Mesothelial cell of epicardium (in vitro differentiated cells): Measurements from ENCODE around the gene CDHR5. TPM values are rescaled to one million over a fixed set of nuclear protein-coding genes. Genes with fewer than 3 reads are reported as not detected.
A peak's percentile ranks its signal among the peaks of the same experiment; 100 is the strongest.

Experiments
- DNase-seq, 2 experiments: peaks; one replicate each; pipeline ENCODE4 v3.0.0; 2021; ENCODE audit warnings: low spot score in 2 of 2; ENCODE audit not compliant: unreplicated experiment in 2 of 2
- H3K27ac Mint-ChIP-seq: 2 replicates; pipeline ENCODE4 v1.8.0; 2021; ENCODE audit warnings: mixed read lengths
- H3K27me3 Mint-ChIP-seq: 2 replicates; pipeline ENCODE4 v1.8.0; 2021; ENCODE audit warnings: low read depth, mixed read lengths
- H3K36me3 Mint-ChIP-seq: 2 replicates; pipeline ENCODE4 v1.8.0; 2021; ENCODE audit warnings: mixed read lengths
- H3K4me1 Mint-ChIP-seq: 2 replicates; pipeline ENCODE4 v1.8.0; 2021; ENCODE audit warnings: mixed read lengths
- H3K4me3 Mint-ChIP-seq: 2 replicates; pipeline ENCODE4 v1.8.0; 2021; ENCODE audit warnings: mild to moderate bottlenecking, moderate library complexity, mixed read lengths
- H3K9me3 Mint-ChIP-seq: 2 replicates; pipeline ENCODE4 v1.8.0; 2021; ENCODE audit warnings: mixed read lengths
- CTCF ChIP-seq: fragments of 200-600 bp; sonication (generic); IDR thresholded peaks from one replicate; pipeline ENCODE4 v1.5.0; 2021; ENCODE audit warnings: antibody characterized with exemption; ENCODE audit not compliant: unreplicated experiment
- total RNA-seq: library from RNA; stranded (reverse); gene quantifications from 3 replicates; pipeline ENCODE4 v1.2.1, GENCODE V29; 2021

Gene CDHR5
- 0.27 to 0.58 TPM (median 0.34 TPM) in 3 replicates for total RNA-seq

DNA sequence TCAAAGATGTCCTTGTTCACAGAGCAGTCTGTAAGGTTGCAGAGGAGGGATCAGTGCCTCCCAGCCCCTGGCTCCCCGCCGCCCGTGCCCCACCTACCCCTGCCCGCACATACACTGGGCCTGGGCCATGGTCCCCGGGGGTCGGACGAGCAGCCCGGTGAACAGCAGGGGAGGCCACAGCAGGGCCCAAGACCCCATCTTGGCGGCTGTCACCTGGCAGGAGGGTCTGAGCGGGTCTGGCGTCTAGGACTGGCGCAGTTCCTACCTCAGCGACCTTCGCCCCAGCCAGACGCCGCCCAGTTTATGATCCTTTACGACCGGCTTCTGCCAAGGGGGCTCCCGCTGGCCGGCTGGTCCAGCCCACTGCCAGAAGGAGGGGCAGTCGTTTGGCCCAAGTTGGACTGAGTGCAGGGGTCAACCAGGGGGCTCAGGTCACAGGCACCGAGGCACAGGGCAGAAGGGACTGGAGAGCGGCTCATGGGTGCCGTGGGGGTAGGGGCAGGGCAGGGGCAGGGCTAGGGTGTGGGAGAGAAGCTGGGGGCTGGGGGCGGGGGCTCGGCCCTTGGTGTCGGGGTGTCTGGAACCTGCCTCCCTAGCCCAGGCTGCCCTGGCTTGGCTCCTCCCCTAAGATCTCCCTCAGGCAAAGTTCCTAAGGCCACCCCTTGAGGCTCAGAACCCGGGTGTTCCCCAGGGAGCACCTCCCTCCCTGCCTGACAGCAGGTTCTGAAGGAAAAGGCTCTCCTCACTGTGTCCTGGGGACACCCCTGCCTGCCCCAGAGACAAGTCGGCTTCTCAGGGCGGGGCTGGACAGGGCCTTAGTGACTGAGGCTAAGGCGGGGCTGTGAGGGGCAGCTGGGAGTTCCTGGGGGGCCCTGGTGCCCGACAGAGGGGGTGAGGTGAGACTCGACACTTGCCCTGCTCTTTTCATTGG lies at the start of gene CDHR5:
Gene CDHR5, minus strand, starts transcription at position 251 of the 931 bp plus-strand sequence. Its CDS starts 53 bp downstream, at position 198.
- no peak for DNase-seq
- H3K4me3 Mint-ChIP-seq = no peak within 1 kb of the TSS
- H3K27ac Mint-ChIP-seq = no peak within 1 kb of the TSS
- peaks cover 9% of the 10 kb centered on the region for H3K36me3 Mint-ChIP-seq
- peaks cover 4% of the 10 kb centered on the region for H3K4me1 Mint-ChIP-seq
- no peak for TF ChIP-seq CTCF
- H3K27me3 Mint-ChIP-seq = peaks cover 22% of the 10 kb centered on the region
- no peaks in the 10 kb centered on the region for H3K9me3 Mint-ChIP-seq

DNA sequence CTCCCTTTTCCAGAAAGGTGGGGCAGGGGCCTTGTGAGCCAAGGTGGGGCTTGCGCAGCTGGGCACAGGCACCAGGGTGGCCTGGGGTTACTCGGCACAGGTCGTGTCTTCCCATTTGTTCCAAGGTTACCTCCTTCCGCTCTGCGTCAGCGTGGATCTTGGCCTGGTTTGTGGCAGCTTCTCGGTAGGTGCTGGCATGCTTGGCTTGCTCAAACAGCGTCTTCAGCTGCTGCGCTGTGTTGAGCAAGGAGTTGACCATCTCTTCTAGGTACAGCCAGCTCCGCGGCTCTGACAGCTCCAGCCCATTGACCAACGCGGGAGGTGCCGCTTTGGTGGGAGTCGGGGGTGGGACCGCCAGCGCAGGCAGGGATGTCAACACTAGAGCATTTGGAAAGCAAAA lies 49.7 kb upstream of the CDHR5 start:
- Mint-ChIP-seq H3K27me3 (no peaks in the 10 kb centered on the region), H3K27ac (no peak overlapping the region), H3K4me1 (no peaks in the 10 kb centered on the region), H3K4me3 (no peak overlapping the region), H3K9me3 (no peaks in the 10 kb centered on the region), H3K36me3 (peaks cover 31% of the 10 kb centered on the region)
- no peak for TF ChIP-seq CTCF
- no peak for DNase-seq

DNA sequence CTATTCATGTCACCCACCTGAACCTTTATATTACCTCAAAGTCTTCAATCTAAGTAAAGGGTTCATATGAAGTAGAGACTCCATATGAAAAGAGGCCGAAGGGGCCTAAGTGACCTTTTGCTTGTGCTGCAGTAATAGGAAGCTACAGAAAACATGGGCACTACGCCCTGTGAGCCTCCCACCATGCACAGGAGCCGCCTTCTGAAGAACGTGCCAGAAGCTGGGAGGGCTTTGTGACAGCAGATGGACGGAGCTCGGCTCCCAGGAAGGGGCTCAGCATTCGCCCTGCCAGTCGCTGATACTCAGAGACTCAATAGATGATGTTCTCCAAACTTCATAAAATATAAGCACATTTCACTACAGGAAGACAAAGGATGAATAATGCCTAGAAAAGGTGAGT lies 49.1 kb upstream of the CDHR5 start:
- no peaks in the 10 kb centered on the region for H3K4me1 Mint-ChIP-seq
- no peaks in the 10 kb centered on the region for H3K27me3 Mint-ChIP-seq
- TF ChIP-seq CTCF = no peak
- DNase-seq = no peak
- H3K27ac Mint-ChIP-seq = no peak overlapping the region
- H3K36me3 Mint-ChIP-seq = peaks cover 31% of the 10 kb centered on the region
- no peaks in the 10 kb centered on the region for H3K9me3 Mint-ChIP-seq
- no peak overlapping the region for H3K4me3 Mint-ChIP-seq

DNA sequence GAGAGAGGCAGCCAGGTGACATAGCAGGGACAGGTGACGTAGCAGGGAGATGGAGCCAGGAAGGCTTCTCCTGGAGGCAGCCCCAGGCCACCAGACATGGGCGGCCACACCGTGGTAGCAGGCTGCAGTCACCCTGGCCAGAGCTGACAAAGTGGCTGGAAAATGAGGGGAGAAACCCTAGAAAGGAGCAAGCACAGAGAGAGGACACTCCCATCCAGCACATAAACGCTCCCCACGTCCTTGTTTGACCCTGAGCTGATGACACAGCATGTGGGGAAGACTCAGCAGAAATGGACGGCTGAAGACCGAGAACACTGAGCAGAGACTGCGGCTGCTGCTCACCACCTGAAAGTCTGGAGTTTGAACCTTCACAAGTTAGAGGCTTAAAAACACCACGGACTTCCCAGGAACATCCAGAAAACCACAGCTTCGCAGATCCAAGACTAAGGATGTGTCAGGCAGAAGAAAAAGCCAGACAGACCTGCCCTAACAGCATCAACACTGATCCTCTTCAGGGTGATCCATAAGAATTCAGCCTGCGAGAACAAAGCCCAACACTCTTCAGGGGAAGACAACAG lies 41.0 kb upstream of the CDHR5 start:
- Mint-ChIP-seq H3K36me3 (peaks cover 22% of the 10 kb centered on the region), H3K4me1 (peaks cover 2% of the 10 kb centered on the region), H3K4me3 (no peak overlapping the region), H3K9me3 (no peaks in the 10 kb centered on the region), H3K27ac (peak overlapping the region; percentile 81), H3K27me3 (no peaks in the 10 kb centered on the region)
- no peak for TF ChIP-seq CTCF
- no peak for DNase-seq

- Mint-ChIP-seq H3K27me3 (no peaks in the 10 kb centered on the region), H3K4me1 (peaks cover 2% of the 10 kb centered on the region), H3K4me3 (no peak overlapping the region), H3K9me3 (no peaks in the 10 kb centered on the region), H3K36me3 (peaks cover 22% of the 10 kb centered on the region), H3K27ac (peak overlapping the region; percentile 81)
- DNase-seq = no peak
- TF ChIP-seq CTCF = no peak
Observed at GRCh38 chr11:665062-665703, 40.4 kb upstream of the CDHR5 start.
